HCT116 (cell line): Measurements from ENCODE around the gene EZH1. TPM values are rescaled to one million over a fixed set of nuclear protein-coding genes. Genes with fewer than 3 reads are reported as not detected.

Experiments used
- ATAC-seq: fragments of 200-7000 bp; cut with Tn5 transposase; 2 replicates; pipeline ENCODE4 v1.9.1; 2020; ENCODE audit warnings: mild to moderate bottlenecking, moderate library complexity
- BruUV-seq: library from RNA; stranded (reverse); fragments of 400-500 nt; replicated peaks from 2 replicates; lab custom pipeline; 2021; lab: Mats Ljungman, UMichigan
- CTCF ChIA-PET: fragments of 300-600 bp; sonication (Branson Sonifier 250); formaldehyde crosslinking; loops from one replicate; lab custom pipeline; 2021; ENCODE audit warnings: antibody characterized with exemption; lab: Charles Lee
- POLR2A ChIA-PET: fragments of 300-600, 350-600 bp; sonication (Branson Sonifier 250); formaldehyde crosslinking; loops from one replicate; lab custom pipeline; 2021; ENCODE audit warnings: antibody characterized with exemption; lab: Charles Lee
- RAD21 ChIA-PET, 2 experiments: fragments of 300-600 bp; sonication (Branson Sonifier 250); formaldehyde crosslinking; loops; one replicate each; lab custom pipeline; 2023; ENCODE audit warnings: low total read pairs in 2 of 2; ENCODE audit not compliant: uncharacterized antibody in 2 of 2, unreplicated experiment in 2 of 2, low non-redundant PET in 1 of 2; lab: Charles Lee
- DNase-seq: peaks from one replicate; pipeline ENCODE4 v3.0.0-alpha.2; 2010; ENCODE audit warnings: low read depth, low spot score
- H2AFZ ChIP-seq: fragments of 200-600 bp; shearing (Covaris generic), sonication (generic); 2 replicates; pipeline ENCODE4 v1.6.1; 2017; ENCODE audit warnings: low read depth, mixed run types, mixed read lengths, antibody characterized with exemption, low read length; ENCODE audit not compliant: poor library complexity, severe bottlenecking
- H3K27ac ChIP-seq: 2 replicates; pipeline ENCODE4 v1.5.1; 2012; ENCODE audit warnings: low read depth, low read length
- H3K27me3 ChIP-seq: fragments of 200-600 bp; sonication (generic); 2 replicates; pipeline ENCODE4 v1.6.1; 2016; ENCODE audit warnings: mixed run types, low read length, mixed read lengths; ENCODE audit not compliant: insufficient read depth
- H3K36me3 ChIP-seq, 2 experiments: fragments of 200-500 bp in 1 of 2; fragments of 200-600 bp in 1 of 2; sonication (Bioruptor generic) in 1 of 2; sonication (generic) in 1 of 2; 2 replicates each; pipeline versions ENCODE4 v1.5.1 to v1.6.1; 2014 to 2016; ENCODE audit warnings: low read length in 2 of 2, inconsistent platforms in 1 of 2, mixed read lengths in 1 of 2, mixed run types in 1 of 2; ENCODE audit not compliant: insufficient read depth in 2 of 2, control insufficient read depth in 1 of 2
- H3K4me1 ChIP-seq, 2 experiments: fragments of 200-600 bp in 1 of 2; sonication (generic) in 1 of 2; 2 replicates each; pipeline versions ENCODE4 v1.5.1 to v1.6.1; 2012 to 2017; ENCODE audit warnings: low read length in 2 of 2, inconsistent platforms in 1 of 2, mild to moderate bottlenecking in 1 of 2, mixed read lengths in 1 of 2, mixed run types in 1 of 2, moderate library complexity in 1 of 2; ENCODE audit not compliant: insufficient read depth in 2 of 2, control insufficient read depth in 1 of 2
- H3K4me2 ChIP-seq: fragments of 200-600 bp; sonication (generic); 2 replicates; pipeline ENCODE4 v1.6.1; 2017; ENCODE audit warnings: mixed run types, low read length, mixed read lengths
- H3K4me3 ChIP-seq, 2 experiments: fragments of 200-600 bp in 1 of 2; sonication (generic) in 1 of 2; replicated peaks in 1 of 2; 2 replicates each; pipeline ENCODE4 v1.5.1; 2011 to 2016; ENCODE audit warnings: low read length in 2 of 2, control low read depth in 1 of 2, low read depth in 1 of 2, mild to moderate bottlenecking in 1 of 2, mixed read lengths in 1 of 2, mixed run types in 1 of 2
- H3K79me2 ChIP-seq: fragments of 200-600 bp; sonication (generic); 2 replicates; pipeline ENCODE4 v1.6.1; 2017; ENCODE audit warnings: mild to moderate bottlenecking, mixed run types, low read length, moderate library complexity, mixed read lengths; ENCODE audit not compliant: insufficient read depth
- H3K9ac ChIP-seq: fragments of 200-600 bp; sonication (generic); 2 replicates; pipeline ENCODE4 v1.6.1; 2016; ENCODE audit warnings: low read length, mixed read lengths
- H3K9me2 ChIP-seq: fragments of 200-600 bp; sonication (generic), shearing (Covaris generic); 2 replicates; pipeline ENCODE4 v1.6.1; 2017; ENCODE audit warnings: mixed run types, mild to moderate bottlenecking, moderate library complexity; ENCODE audit not compliant: insufficient read depth
- H3K9me3 ChIP-seq, 2 experiments: fragments of 200-500 bp in 1 of 2; fragments of 200-600 bp in 1 of 2; sonication (Bioruptor generic) in 1 of 2; sonication (generic) in 1 of 2; 2 replicates each; pipeline ENCODE4 v1.6.1; 2014 to 2017; ENCODE audit warnings: low read length in 2 of 2, mixed read lengths in 2 of 2, inconsistent platforms in 1 of 2, low read depth in 1 of 2, mild to moderate bottlenecking in 1 of 2, mixed run types in 1 of 2, moderate library complexity in 1 of 2; ENCODE audit not compliant: control insufficient read depth in 1 of 2, insufficient read depth in 1 of 2
- H4K20me1 ChIP-seq: fragments of 200-600 bp; sonication (generic), shearing (Covaris generic); 2 replicates; pipeline ENCODE4 v1.6.1; 2017; ENCODE audit warnings: mixed run types, mild to moderate bottlenecking, moderate library complexity; ENCODE audit not compliant: insufficient read depth
- CBX3 ChIP-seq: IDR thresholded peaks from 2 replicates; pipeline ENCODE4 v1.6.1; 2012; ENCODE audit warnings: low read depth
- EGR1 ChIP-seq: IDR thresholded peaks from 2 replicates; pipeline ENCODE4 v1.6.1; 2012; ENCODE audit warnings: low read depth
- EZH2 ChIP-seq: fragments of 200-600 bp; sonication (generic); IDR thresholded peaks from 2 replicates; pipeline ENCODE4 v1.6.1; 2017; ENCODE audit warnings: antibody characterized with exemption, mixed run types
- JUND ChIP-seq: IDR thresholded peaks from 2 replicates; pipeline ENCODE4 v1.6.1; 2012
- SP1 ChIP-seq: IDR thresholded peaks from 2 replicates; pipeline ENCODE4 v1.6.1; 2012; ENCODE audit warnings: low read depth
- SRF ChIP-seq: IDR thresholded peaks from 2 replicates; pipeline ENCODE4 v1.6.1; 2012; ENCODE audit warnings: low read depth
- intact Hi-C: fragments of 100-400 bp; cut with micrococcal nuclease; formaldehyde crosslinking; loops from 2 replicates; pipeline ENCODE4 v1.10.0; 2022
- total RNA-seq: library from RNA; stranded (reverse); gene quantifications from one replicate; pipeline ENCODE4 v1.2.1, GENCODE V29; 2021; ENCODE audit not compliant: unreplicated experiment
- TF ChIP-seq, protein P1 (sequence below): IDR thresholded peaks from 2 replicates; pipeline ENCODE4 v1.6.1; 2011; ENCODE audit warnings: mild to moderate bottlenecking, low read length, moderate library complexity; ENCODE audit not compliant: insufficient replicate concordance; ENCODE audit errors: extremely low read depth
- TF ChIP-seq, protein P2 (sequence below): IDR thresholded peaks from 2 replicates; pipeline ENCODE4 v1.6.1; 2012

EZH1 gene
- total RNA-seq, 1 experiment from 2014 or later = 29.3 TPM

DNA sequence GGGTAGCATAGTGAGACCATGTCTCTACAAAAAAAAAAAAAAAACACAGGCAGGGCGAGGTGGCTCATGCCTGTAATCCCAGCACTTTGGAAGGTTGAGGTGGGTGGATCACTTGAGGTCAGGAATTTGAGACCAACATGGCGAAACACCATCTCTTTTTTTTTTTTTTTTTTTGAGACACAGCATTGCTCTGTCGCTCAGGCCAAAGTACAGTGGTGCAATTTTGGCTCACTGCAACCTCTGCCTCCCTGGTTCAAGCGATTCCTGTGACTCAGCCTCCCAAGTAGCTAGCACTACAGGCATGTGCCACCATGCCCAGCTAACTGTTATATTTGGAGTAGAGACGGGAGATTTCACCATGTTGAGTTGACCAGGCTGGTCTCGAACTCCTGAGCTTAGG, 21.3 kb upstream of the EZH1 start (continued):
- TF ChIP-seq, protein P1, sequence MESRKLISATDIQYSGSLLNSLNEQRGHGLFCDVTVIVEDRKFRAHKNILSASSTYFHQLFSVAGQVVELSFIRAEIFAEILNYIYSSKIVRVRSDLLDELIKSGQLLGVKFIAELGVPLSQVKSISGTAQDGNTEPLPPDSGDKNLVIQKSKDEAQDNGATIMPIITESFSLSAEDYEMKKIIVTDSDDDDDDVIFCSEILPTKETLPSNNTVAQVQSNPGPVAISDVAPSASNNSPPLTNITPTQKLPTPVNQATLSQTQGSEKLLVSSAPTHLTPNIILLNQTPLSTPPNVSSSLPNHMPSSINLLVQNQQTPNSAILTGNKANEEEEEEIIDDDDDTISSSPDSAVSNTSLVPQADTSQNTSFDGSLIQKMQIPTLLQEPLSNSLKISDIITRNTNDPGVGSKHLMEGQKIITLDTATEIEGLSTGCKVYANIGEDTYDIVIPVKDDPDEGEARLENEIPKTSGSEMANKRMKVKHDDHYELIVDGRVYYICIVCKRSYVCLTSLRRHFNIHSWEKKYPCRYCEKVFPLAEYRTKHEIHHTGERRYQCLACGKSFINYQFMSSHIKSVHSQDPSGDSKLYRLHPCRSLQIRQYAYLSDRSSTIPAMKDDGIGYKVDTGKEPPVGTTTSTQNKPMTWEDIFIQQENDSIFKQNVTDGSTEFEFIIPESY = no peak
- TF ChIP-seq, protein P2, sequence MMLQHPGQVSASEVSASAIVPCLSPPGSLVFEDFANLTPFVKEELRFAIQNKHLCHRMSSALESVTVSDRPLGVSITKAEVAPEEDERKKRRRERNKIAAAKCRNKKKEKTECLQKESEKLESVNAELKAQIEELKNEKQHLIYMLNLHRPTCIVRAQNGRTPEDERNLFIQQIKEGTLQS = no peak
- TF ChIP-seq SRF (no peak), JUND (no peak)

DNA sequence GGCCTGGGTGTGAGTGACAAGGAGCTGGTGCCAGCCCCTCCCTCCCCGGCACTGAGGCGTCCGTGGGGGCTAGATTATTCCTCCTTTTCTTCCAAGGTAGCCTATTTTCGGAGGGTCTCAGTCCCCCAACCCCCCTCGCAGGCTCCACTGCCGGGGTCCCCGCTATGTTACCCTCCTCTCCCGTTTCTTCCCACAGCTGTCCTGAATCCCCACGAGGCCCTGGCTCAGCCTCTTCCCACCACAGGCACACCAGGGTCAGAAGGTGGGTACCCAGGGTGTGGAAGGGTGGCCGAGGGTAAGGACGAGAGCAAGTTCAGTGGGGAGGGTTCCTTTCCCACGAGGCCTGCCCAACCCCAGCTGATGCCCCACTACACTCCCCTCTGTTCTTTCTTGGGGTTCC, 16.8 kb upstream of the EZH1 start:
- H2AFZ ChIP-seq = no peak overlapping the region
- no peaks in the 10 kb centered on the region for H3K27me3 ChIP-seq
- no peak overlapping the region for H3K4me3 ChIP-seq
- TF ChIP-seq CBX3 (no peak), SP1 (no peak), EZH2 (no peak), EGR1 (no peak)
- ChIA-PET RAD21 (no interaction called here), POLR2A (no interaction called here), CTCF (no interaction called here)
- H3K4me1 ChIP-seq = peaks cover 0 to 8% of the 10 kb centered on the region in 2 experiments; a peak in 3 of 4 replicates
- no peak overlapping the region for H3K4me2 ChIP-seq
- ATAC-seq = no peak
- no peaks in the 10 kb centered on the region for H4K20me1 ChIP-seq
- no peaks in the 10 kb centered on the region for H3K36me3 ChIP-seq
- no TSS peak for BruUV-seq
- H3K9me2 ChIP-seq = no peaks in the 10 kb centered on the region
- H3K9ac ChIP-seq = no peak overlapping the region
- no peaks in the 10 kb centered on the region for H3K9me3 ChIP-seq
- no peaks in the 10 kb centered on the region for H3K79me2 ChIP-seq
- H3K27ac ChIP-seq = no peak overlapping the region
- intact Hi-C loops = no loop called here
- no peak for DNase-seq
